Activated B cell treated with CpG ODN at 0.5 μM for 24 hours (primary cell): Measurements from ENCODE around the gene SRRM4. TPM values are rescaled to one million over a fixed set of nuclear protein-coding genes. Genes with fewer than 3 reads are reported as not detected.

Experiments used
- ATAC-seq: fragments of 200-7000 bp; cut with Tn5 transposase; one replicate; pipeline ENCODE4 v1.10.0; 2021; ENCODE audit warnings: low read depth, mild to moderate bottlenecking, moderate library complexity
- CTCF ChIA-PET: fragments of 350-600 bp; sonication (Branson Sonifier 250); formaldehyde crosslinking; loops from one replicate; lab custom pipeline; 2021; ENCODE audit warnings: antibody characterized with exemption; lab: Charles Lee
- POLR2A ChIA-PET: fragments of 350-600 bp; sonication (Branson Sonifier 250); formaldehyde crosslinking; loops from one replicate; lab custom pipeline; 2021; ENCODE audit warnings: antibody characterized with exemption; lab: Charles Lee
- DNase-seq: peaks from one replicate; pipeline ENCODE4 v3.0.0; 2022
- H3K27ac Mint-ChIP-seq: one replicate; pipeline ENCODE4 v1.8.0; 2020; ENCODE audit warnings: mixed read lengths
- H3K27me3 Mint-ChIP-seq: one replicate; pipeline ENCODE4 v1.8.0; 2021; ENCODE audit warnings: mixed read lengths
- H3K36me3 Mint-ChIP-seq: one replicate; pipeline ENCODE4 v1.8.0; 2021; ENCODE audit warnings: low read depth, mixed read lengths
- H3K4me1 Mint-ChIP-seq: one replicate; pipeline ENCODE4 v1.8.0; 2021; ENCODE audit warnings: mixed read lengths
- H3K4me3 Mint-ChIP-seq: one replicate; pipeline ENCODE4 v1.8.0; 2020; ENCODE audit warnings: mild to moderate bottlenecking, mixed read lengths
- H3K9me3 Mint-ChIP-seq: one replicate; pipeline ENCODE4 v1.8.0; 2020; ENCODE audit warnings: mixed read lengths
- CTCF ChIP-seq: fragments of 200-600 bp; IDR thresholded peaks from one replicate; pipeline ENCODE4 v1.8.0; 2022; ENCODE audit warnings: antibody characterized with exemption, mild to moderate bottlenecking
- intact Hi-C: fragments of 100-400 bp; cut with micrococcal nuclease; formaldehyde crosslinking; loops from one replicate; pipeline ENCODE4 v1.15.1; 2024
- total RNA-seq: library from RNA; stranded (reverse); gene quantifications from 2 replicates; pipeline ENCODE4 v1.2.3, GENCODE V29; 2022

The SRRM4 gene
- total RNA-seq, 1 donor from 2014 or later: not detected

- DNase-seq (no peak), ATAC-seq (no peak)
- Mint-ChIP-seq H3K9me3 (peaks cover 13% of the 10 kb centered on the region), H3K4me3 (no peak overlapping the region), H3K27ac (no peak overlapping the region), H3K4me1 (no peaks in the 10 kb centered on the region), H3K27me3 (no peaks in the 10 kb centered on the region), H3K36me3 (no peaks in the 10 kb centered on the region)
- TF ChIP-seq CTCF: no peak
- ChIA-PET POLR2A (no interaction called here), CTCF (no interaction called here)
- intact Hi-C loops: no loop called here
Measured at GRCh38 chr12:119050663-119051062, 69.3 kb downstream of the SRRM4 start.

DNA sequence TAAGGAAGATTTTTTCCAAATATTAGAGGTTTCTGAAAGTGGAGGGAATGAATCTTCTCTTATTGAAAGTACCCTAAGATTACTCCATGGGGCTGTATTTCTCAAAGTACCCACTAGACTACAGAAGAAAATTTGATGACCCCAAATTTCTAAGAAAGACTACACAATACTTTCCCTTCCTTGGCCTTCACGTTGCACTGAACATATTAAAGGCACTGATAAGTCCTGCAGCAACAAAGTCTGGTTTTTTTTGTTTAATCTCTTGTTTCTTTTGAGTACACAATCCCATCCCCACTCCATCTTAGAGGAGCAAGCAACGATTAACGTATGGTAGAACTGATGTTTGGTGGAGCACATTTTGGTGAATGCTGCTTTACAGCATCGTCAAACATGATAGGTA, 70.1 kb downstream of the SRRM4 start:
- no peak for ATAC-seq
- CTCF ChIA-PET: no interaction called here
- H3K27me3 Mint-ChIP-seq: no peaks in the 10 kb centered on the region
- no peaks in the 10 kb centered on the region for H3K4me1 Mint-ChIP-seq
- H3K36me3 Mint-ChIP-seq: no peaks in the 10 kb centered on the region
- intact Hi-C loops: no loop called here
- no peak for TF ChIP-seq CTCF
- DNase-seq: no peak
- POLR2A ChIA-PET: no interaction called here
- peaks cover 13% of the 10 kb centered on the region for H3K9me3 Mint-ChIP-seq
- no peak overlapping the region for H3K27ac Mint-ChIP-seq
- H3K4me3 Mint-ChIP-seq: no peak overlapping the region

GRCh38 chr12:119052001-119052400, 70.7 kb downstream of the SRRM4 start:
- Mint-ChIP-seq H3K27ac (no peak overlapping the region), H3K27me3 (no peaks in the 10 kb centered on the region), H3K36me3 (no peaks in the 10 kb centered on the region), H3K9me3 (peaks cover 11% of the 10 kb centered on the region), H3K4me1 (no peaks in the 10 kb centered on the region), H3K4me3 (no peak overlapping the region)
- TF ChIP-seq CTCF: no peak
- intact Hi-C loops: no loop called here
- ATAC-seq (no peak), DNase-seq (no peak)
- ChIA-PET CTCF (no interaction called here), POLR2A (no interaction called here)

GRCh38 chr12:119055977-119056376, 74.6 kb downstream of the SRRM4 start:
- Mint-ChIP-seq H3K36me3 (no peaks in the 10 kb centered on the region), H3K27ac (no peak overlapping the region), H3K4me3 (no peak overlapping the region), H3K9me3 (peaks cover 7% of the 10 kb centered on the region), H3K4me1 (no peaks in the 10 kb centered on the region), H3K27me3 (no peaks in the 10 kb centered on the region)
- no peak for DNase-seq
- POLR2A ChIA-PET: no interaction called here
- ATAC-seq: no peak
- TF ChIP-seq CTCF: no peak
- CTCF ChIA-PET: no interaction called here
- intact Hi-C loops: no loop called here

DNA sequence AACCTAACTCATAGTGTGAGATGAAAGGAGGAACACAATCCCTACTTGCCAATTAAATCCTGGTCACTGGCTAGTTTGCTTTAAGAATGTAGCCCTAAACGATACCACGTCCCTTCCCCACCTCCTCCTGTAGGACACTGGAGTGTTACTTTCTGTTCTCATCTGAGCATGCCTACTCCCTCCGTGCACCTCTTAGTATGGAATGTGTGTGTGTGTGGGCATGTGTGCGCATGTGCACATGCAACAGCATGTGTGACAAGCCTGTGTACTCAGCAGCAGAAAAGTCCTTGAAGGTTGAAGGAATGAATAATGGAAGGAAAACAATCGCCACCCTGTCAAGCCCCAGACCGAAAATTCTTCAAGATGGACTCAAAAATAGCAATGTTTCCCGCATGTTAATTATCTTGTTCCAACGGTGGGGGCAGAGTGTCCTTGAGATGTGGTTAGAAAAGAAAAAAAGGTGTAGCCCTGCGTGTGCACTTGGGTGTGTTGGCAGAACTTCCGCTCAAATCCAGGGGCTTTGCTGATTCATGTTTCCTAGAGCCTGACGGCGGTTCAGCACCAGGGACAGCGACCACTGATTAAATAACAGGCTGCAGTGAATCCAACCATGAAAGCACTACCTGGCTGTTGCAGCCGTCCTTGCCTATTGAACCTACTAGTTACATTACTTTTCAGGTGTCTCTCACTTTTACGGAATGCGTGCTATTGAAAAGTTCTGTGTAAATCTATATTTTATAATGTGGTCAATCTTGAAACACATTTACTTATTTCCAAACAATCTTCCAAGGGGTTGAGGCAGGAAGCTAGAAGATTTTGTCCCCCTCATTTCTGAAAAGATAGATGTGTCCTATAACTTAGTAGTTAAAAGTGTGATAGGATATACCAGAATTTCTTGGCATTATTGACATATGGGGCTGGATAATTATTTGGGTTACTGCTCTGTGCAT, 79.8 kb downstream of the SRRM4 start:
- Mint-ChIP-seq H3K4me3 (no peak overlapping the region), H3K36me3 (no peaks in the 10 kb centered on the region), H3K4me1 (no peaks in the 10 kb centered on the region), H3K27ac (no peak overlapping the region), H3K27me3 (no peaks in the 10 kb centered on the region), H3K9me3 (no peaks in the 10 kb centered on the region)
- intact Hi-C loops: no loop called here
- no peak for ATAC-seq
- no peak for TF ChIP-seq CTCF
- DNase-seq: no peak
- POLR2A ChIA-PET: no interaction called here
- CTCF ChIA-PET: no interaction called here
